PC-9 (cell line): ENCODE results near the gene G2E3. TPM values are rescaled to one million over a fixed set of nuclear protein-coding genes. Genes with fewer than 3 reads are reported as not detected.
A peak's percentile ranks its signal among the peaks of the same experiment; 100 is the strongest.

Experiments
- BruUV-seq: library from RNA; stranded (reverse); fragments of 400-500 nt; replicated peaks from 2 replicates; lab custom pipeline; 2021; lab: Mats Ljungman, UMichigan
- CTCF ChIA-PET: fragments of 300-600 bp; sonication (Branson Sonifier 250); formaldehyde crosslinking; loops from one replicate; lab custom pipeline; 2022; ENCODE audit warnings: antibody characterized with exemption; lab: Charles Lee
- POLR2A ChIA-PET: fragments of 300-600 bp; sonication (Branson Sonifier 250); formaldehyde crosslinking; loops from one replicate; lab custom pipeline; 2022; ENCODE audit warnings: antibody characterized with exemption; ENCODE audit not compliant: unreplicated experiment; lab: Charles Lee
- DNase-seq, 2 experiments: peaks; one replicate each; pipeline versions ENCODE4 v3.0.0 to v3.0.0-alpha.2; 2015 to 2022; ENCODE audit warnings: mixed read lengths in 1 of 2
- H2AFZ ChIP-seq: fragments of 200-600 bp; sonication (generic); 2 replicates; pipeline ENCODE4 v1.8.1; 2017; ENCODE audit warnings: antibody characterized with exemption
- H3F3A ChIP-seq: fragments of 200-600 bp; sonication (generic); 2 replicates; pipeline ENCODE4 v1.8.1; 2017; ENCODE audit warnings: antibody characterized with exemption, mild to moderate bottlenecking, low read depth; ENCODE audit not compliant: insufficient read depth
- H3K27ac ChIP-seq: fragments of 200-600 bp; sonication (generic); 2 replicates; pipeline ENCODE4 v1.6.1; 2016; ENCODE audit warnings: mixed run types
- H3K27me3 ChIP-seq: fragments of 200-600 bp; sonication (generic); 2 replicates; pipeline ENCODE4 v1.6.1; 2016; ENCODE audit warnings: low read depth, mixed run types; ENCODE audit not compliant: insufficient read depth
- H3K36me3 ChIP-seq: fragments of 200-600 bp; sonication (generic); 2 replicates; pipeline ENCODE4 v1.6.1; 2016; ENCODE audit warnings: low read depth, mixed run types
- H3K4me1 ChIP-seq: fragments of 200-600 bp; sonication (generic); replicated peaks from 2 replicates; pipeline ENCODE4 v1.6.1; 2016; ENCODE audit warnings: mixed run types; ENCODE audit not compliant: insufficient read depth
- H3K4me2 ChIP-seq: fragments of 200-600 bp; sonication (generic); 2 replicates; pipeline ENCODE4 v1.6.1; 2017; ENCODE audit warnings: mixed run types
- H3K4me3 ChIP-seq: fragments of 200-600 bp; sonication (generic); 2 replicates; pipeline ENCODE4 v1.6.1; 2016; ENCODE audit warnings: mixed run types
- H3K79me2 ChIP-seq: fragments of 200-600 bp; sonication (generic); 2 replicates; pipeline ENCODE4 v1.6.1; 2017; ENCODE audit warnings: low read depth, mixed run types
- H3K9me2 ChIP-seq: fragments of 200-600 bp; sonication (generic); 2 replicates; pipeline ENCODE4 v1.8.1; 2017; ENCODE audit warnings: mild to moderate bottlenecking; ENCODE audit not compliant: insufficient read depth
- H3K9me3 ChIP-seq: fragments of 200-600 bp; sonication (generic); 2 replicates; pipeline ENCODE4 v1.8.1; 2016; ENCODE audit warnings: low read depth; ENCODE audit not compliant: insufficient read depth
- H4K20me1 ChIP-seq: fragments of 200-600 bp; sonication (generic); 2 replicates; pipeline ENCODE4 v1.8.1; 2017; ENCODE audit not compliant: insufficient read depth
- EZH2 ChIP-seq: fragments of 200-600 bp; sonication (generic); IDR thresholded peaks from 2 replicates; pipeline ENCODE4 v1.8.0; 2017; ENCODE audit warnings: antibody characterized with exemption, low read depth
- intact Hi-C: fragments of 100-400 bp; cut with micrococcal nuclease; formaldehyde crosslinking; loops from one replicate; pipeline ENCODE4 v1.10.0; 2022; ENCODE audit not compliant: unreplicated experiment
- total RNA-seq: library from RNA; stranded (reverse); gene quantifications from 2 replicates; pipeline ENCODE4 v1.2.3, GENCODE V29; 2021
- TF ChIP-seq, protein P1 (sequence below): fragments of 200-600 bp; sonication (generic); conservative IDR thresholded peaks from 2 replicates; pipeline ENCODE4 v1.6.1; 2017; ENCODE audit warnings: mixed run types, antibody characterized with exemption, mild to moderate bottlenecking, moderate library complexity

The G2E3 gene
- total RNA-seq, 1 experiment from 2014 or later = 28.0 TPM

GRCh38 chr14:30657606-30658163 lies 98.7 kb downstream of the G2E3 start:
- no peak for DNase-seq
- Histone ChIP-seq H3F3A (no peaks in the 10 kb centered on the region), H4K20me1 (no peaks in the 10 kb centered on the region), H3K27ac (no peak overlapping the region), H3K4me2 (no peak overlapping the region), H3K79me2 (no peaks in the 10 kb centered on the region), H3K4me1 (no peaks in the 10 kb centered on the region), H2AFZ (no peak overlapping the region), H3K36me3 (peaks cover 7% of the 10 kb centered on the region; the same call in 1 of the 2 replicates), H3K9me2 (no peaks in the 10 kb centered on the region), H3K4me3 (no peak overlapping the region), H3K27me3 (no peaks in the 10 kb centered on the region), H3K9me3 (no peaks in the 10 kb centered on the region)
- BruUV-seq = no TSS peak
- ChIA-PET POLR2A (no interaction called here), CTCF (no interaction called here)
- intact Hi-C loops = loop anchor here (2.0 to 10.0 kb wide), 2 partner anchors 249 to 1597 kb away; no protein-coding TSS in a partner anchor
- no peak for TF ChIP-seq EZH2
- TF ChIP-seq, protein P1, sequence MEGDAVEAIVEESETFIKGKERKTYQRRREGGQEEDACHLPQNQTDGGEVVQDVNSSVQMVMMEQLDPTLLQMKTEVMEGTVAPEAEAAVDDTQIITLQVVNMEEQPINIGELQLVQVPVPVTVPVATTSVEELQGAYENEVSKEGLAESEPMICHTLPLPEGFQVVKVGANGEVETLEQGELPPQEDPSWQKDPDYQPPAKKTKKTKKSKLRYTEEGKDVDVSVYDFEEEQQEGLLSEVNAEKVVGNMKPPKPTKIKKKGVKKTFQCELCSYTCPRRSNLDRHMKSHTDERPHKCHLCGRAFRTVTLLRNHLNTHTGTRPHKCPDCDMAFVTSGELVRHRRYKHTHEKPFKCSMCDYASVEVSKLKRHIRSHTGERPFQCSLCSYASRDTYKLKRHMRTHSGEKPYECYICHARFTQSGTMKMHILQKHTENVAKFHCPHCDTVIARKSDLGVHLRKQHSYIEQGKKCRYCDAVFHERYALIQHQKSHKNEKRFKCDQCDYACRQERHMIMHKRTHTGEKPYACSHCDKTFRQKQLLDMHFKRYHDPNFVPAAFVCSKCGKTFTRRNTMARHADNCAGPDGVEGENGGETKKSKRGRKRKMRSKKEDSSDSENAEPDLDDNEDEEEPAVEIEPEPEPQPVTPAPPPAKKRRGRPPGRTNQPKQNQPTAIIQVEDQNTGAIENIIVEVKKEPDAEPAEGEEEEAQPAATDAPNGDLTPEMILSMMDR = peak; percentile 49

DNA sequence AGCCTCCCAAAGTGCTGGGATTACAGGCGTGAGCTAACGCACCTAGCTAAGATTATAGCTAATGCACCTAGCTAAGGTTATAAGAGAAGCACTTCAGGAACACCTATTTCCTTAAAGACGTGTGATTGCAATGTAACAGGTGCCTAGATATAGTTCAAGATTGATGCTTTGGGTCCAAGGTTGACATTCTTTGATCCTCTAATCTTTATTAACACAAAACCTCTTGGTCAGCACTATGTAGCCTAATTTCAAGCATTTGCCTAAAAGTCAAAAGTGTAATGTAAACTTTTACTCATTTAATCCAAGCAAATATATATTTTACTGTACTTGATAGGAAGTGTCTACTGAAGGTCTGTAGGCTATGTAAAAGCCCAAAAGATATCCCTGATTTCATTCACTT lies 99.7 kb downstream of the G2E3 start:
- no peaks in the 10 kb centered on the region for H3F3A ChIP-seq
- TF ChIP-seq, protein P1 = no peak
- TF ChIP-seq EZH2 = no peak
- H3K4me3 ChIP-seq = no peak overlapping the region
- H3K27me3 ChIP-seq = no peaks in the 10 kb centered on the region
- H4K20me1 ChIP-seq = no peaks in the 10 kb centered on the region
- no peaks in the 10 kb centered on the region for H3K9me2 ChIP-seq
- H3K4me2 ChIP-seq = no peak overlapping the region
- H3K4me1 ChIP-seq = no peaks in the 10 kb centered on the region
- H2AFZ ChIP-seq = no peak overlapping the region
- no peaks in the 10 kb centered on the region for H3K9me3 ChIP-seq
- no peak for DNase-seq
- intact Hi-C loops = loop anchor here (10.0 kb wide), 1 partner anchor 1596 kb away; no protein-coding TSS in a partner anchor
- no peaks in the 10 kb centered on the region for H3K79me2 ChIP-seq
- BruUV-seq = no TSS peak
- H3K36me3 ChIP-seq = peaks cover 12% of the 10 kb centered on the region; the same call in 1 of the 2 replicates
- ChIA-PET CTCF (no interaction called here), POLR2A (no interaction called here)
- H3K27ac ChIP-seq = no peak overlapping the region

DNA sequence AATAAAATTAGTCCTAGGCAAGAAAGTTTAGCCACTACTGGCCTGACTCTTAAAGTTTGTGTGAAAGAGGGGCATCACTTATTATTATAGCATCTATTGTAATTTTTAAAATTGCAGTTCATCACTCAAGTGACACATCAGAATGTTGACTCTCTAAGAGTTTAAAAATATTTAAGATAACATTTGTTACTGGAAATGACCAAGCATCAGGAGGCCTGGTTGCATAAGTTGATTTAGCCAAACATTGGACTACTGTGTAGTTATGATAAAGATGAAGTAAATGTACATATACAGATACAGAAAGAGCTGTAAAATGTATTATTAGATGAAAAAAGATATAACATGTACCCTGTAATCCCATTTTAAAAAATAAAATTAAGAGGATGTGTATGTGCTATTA lies 110.6 kb downstream of the G2E3 start:
- no peaks in the 10 kb centered on the region for H3K79me2 ChIP-seq
- H3K4me3 ChIP-seq = no peak overlapping the region
- TF ChIP-seq EZH2 = no peak
- TF ChIP-seq, protein P1 = no peak
- no peak overlapping the region for H3K4me2 ChIP-seq
- H4K20me1 ChIP-seq = no peaks in the 10 kb centered on the region
- CTCF ChIA-PET = no interaction called here
- no TSS peak for BruUV-seq
- no peaks in the 10 kb centered on the region for H3K9me2 ChIP-seq
- H3K27ac ChIP-seq = no peak overlapping the region
- no peaks in the 10 kb centered on the region for H3F3A ChIP-seq
- no peak overlapping the region for H2AFZ ChIP-seq
- DNase-seq = no peak
- no peaks in the 10 kb centered on the region; the same call in 1 of the 2 replicates for H3K36me3 ChIP-seq
- no peaks in the 10 kb centered on the region for H3K9me3 ChIP-seq
- no peaks in the 10 kb centered on the region for H3K4me1 ChIP-seq
- H3K27me3 ChIP-seq = no peaks in the 10 kb centered on the region
- intact Hi-C loops = no loop called here
- POLR2A ChIA-PET = no interaction called here

Other genes starting within 250 kb of the G2E3 start
- 38.1 and 43.2 TPM in 2 replicates for gene SCFD1, start 63.2 kb downstream of the G2E3 start, total RNA-seq